ENCODE results near the gene AKAP17A. TPM values are rescaled to one million over a fixed set of nuclear protein-coding genes. Genes with fewer than 3 reads are reported as not detected.
"Not testable (repeated sequence)": the region's sequence is repeated elsewhere in the genome, so short reads cannot be mapped to it uniquely, and the experiment has no call there.

AKAP17A gene
- total RNA-seq, 1 experiment from 2014 or later, result 35.4 TPM

- H3K27me3 ChIP-seq (ENCODE audit: insufficient read depth, low read length); H3K9ac ChIP-seq (ENCODE audit: low read length); intact Hi-C loops (cut with micrococcal nuclease); ATAC-seq; H3K27ac ChIP-seq (ENCODE audit: low read depth, low read length); H3K4me3 ChIP-seq (replicated peaks in 1 of 2; ENCODE audit: low read depth in 1 of 2, low read length in 2 of 2); H3K4me2 ChIP-seq (ENCODE audit: low read length); H3K4me1 ChIP-seq (ENCODE audit: control insufficient read depth in 1 of 2, insufficient read depth in 2 of 2, low read length in 2 of 2); H3K9me3 ChIP-seq (ENCODE audit: control insufficient read depth in 1 of 2, insufficient read depth in 1 of 2, low read depth in 1 of 2, low read length in 2 of 2); H2AFZ ChIP-seq (ENCODE audit: low read depth, low read length, poor library complexity, severe bottlenecking); H3K79me2 ChIP-seq (ENCODE audit: insufficient read depth, low read length); CTCF ChIA-PET; H3K9me2 ChIP-seq (ENCODE audit: insufficient read depth); H3K36me3 ChIP-seq (ENCODE audit: control insufficient read depth in 1 of 2, insufficient read depth in 2 of 2, low read length in 2 of 2); H4K20me1 ChIP-seq (ENCODE audit: insufficient read depth); DNase-seq (ENCODE audit: low read depth, low spot score); POLR2A ChIA-PET; RAD21 ChIA-PET (ENCODE audit: low non-redundant PET in 1 of 2, low total read pairs in 2 of 2, uncharacterized antibody in 2 of 2, unreplicated experiment in 2 of 2); BruUV-seq (replicated peaks): not testable (repeated sequence)
Measured at GRCh38 chrX:1564077-1564476, 27.3 kb upstream of the AKAP17A start.

DNA sequence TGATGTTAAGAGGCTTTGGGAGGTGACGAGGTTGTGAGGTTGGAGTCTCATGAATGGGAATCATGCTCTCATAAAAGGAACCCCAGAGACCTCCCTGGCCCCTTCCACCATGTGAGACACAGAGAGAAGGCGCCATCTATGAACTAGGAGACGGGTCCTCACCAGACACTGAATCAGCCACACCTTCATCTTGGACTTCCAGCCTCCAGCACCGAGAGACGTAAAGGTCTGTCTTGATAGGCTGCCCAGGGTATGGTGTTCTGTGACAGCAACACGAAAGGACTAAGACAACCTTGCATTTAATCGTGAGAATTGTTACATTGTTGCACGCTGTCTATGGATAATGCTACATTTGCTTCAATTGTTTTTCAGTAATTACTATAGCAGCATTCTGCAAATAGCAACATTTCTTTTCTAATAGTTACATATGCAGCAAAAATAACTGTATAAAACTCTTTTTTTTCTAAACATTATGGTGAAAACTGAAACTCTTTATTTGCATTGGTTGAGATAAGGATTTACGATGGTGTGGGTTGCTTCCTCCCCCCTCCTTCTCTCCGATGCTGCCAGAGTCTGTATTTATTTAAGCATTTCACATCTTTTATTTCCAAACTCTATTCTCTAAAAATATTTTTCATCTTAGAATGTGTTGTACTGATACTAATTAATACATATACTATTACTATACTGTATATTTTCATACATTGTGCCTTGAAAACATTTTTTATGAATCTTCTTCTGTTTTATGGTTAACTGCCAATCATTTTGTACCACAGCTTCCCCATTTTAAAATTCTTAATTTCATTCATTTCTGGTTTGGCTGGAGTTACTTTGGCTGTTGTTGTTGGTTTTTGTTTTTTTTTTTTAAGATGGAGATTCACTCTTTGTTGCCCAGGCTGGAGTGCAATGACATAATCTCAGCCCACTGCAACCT, 26.4 kb upstream of the AKAP17A start:
- Histone ChIP-seq H3K9me3 (ENCODE audit: control insufficient read depth in 1 of 2, insufficient read depth in 1 of 2, low read depth in 1 of 2, low read length in 2 of 2) (no peaks in the 10 kb centered on the region), H3K27ac (ENCODE audit: low read depth, low read length) (no peak overlapping the region), H3K9me2 (ENCODE audit: insufficient read depth) (no peaks in the 10 kb centered on the region), H3K4me2 (ENCODE audit: low read length) (no peak overlapping the region), H2AFZ (ENCODE audit: low read depth, low read length, poor library complexity, severe bottlenecking) (no peak overlapping the region), H4K20me1 (ENCODE audit: insufficient read depth) (no peaks in the 10 kb centered on the region), H3K9ac (ENCODE audit: low read length) (no peak overlapping the region), H3K4me3 (replicated peaks in 1 of 2; ENCODE audit: low read depth in 1 of 2, low read length in 2 of 2) (no peak overlapping the region), H3K27me3 (ENCODE audit: insufficient read depth, low read length) (no peaks in the 10 kb centered on the region), H3K79me2 (ENCODE audit: insufficient read depth, low read length) (no peaks in the 10 kb centered on the region), H3K36me3 (ENCODE audit: control insufficient read depth in 1 of 2, insufficient read depth in 2 of 2, low read length in 2 of 2) (no peaks in the 10 kb centered on the region), H3K4me1 (ENCODE audit: control insufficient read depth in 1 of 2, insufficient read depth in 2 of 2, low read length in 2 of 2) (no peaks in the 10 kb centered on the region)
- ChIA-PET RAD21 (ENCODE audit: low non-redundant PET in 1 of 2, low total read pairs in 2 of 2, uncharacterized antibody in 2 of 2, unreplicated experiment in 2 of 2) (no interaction called here), CTCF (no interaction called here), POLR2A (no interaction called here)
- intact Hi-C loops (cut with micrococcal nuclease), result no loop called here
- no peak for ATAC-seq
- DNase-seq (ENCODE audit: low read depth, low spot score), result no peak
- BruUV-seq (replicated peaks), result no TSS peak
- TF ChIP-seq EZH2 (IDR thresholded peaks at IDR 0.05) (no peak), ELF1 (IDR thresholded peaks at IDR 0.05; ENCODE audit: borderline replicate concordance, low read depth) (no peak), CBX3 (IDR thresholded peaks at IDR 0.05; ENCODE audit: low read depth) (no peak), REST (IDR thresholded peaks at IDR 0.05; ENCODE audit: low read depth) (no peak), SRF (IDR thresholded peaks at IDR 0.05; ENCODE audit: low read depth) (no peak), YY1 (IDR thresholded peaks at IDR 0.05; ENCODE audit: extremely low read depth, insufficient replicate concordance, low read depth, low read length) (no peak), ZNF274 (IDR thresholded peaks at IDR 0.05; ENCODE audit: low read depth, low read length) (no peak), ZBTB33 (IDR thresholded peaks at IDR 0.05; ENCODE audit: extremely low read depth, insufficient replicate concordance, low read length) (no peak), JUND (IDR thresholded peaks at IDR 0.05) (no peak), TCF7L2 (IDR thresholded peaks at IDR 0.05; ENCODE audit: borderline replicate concordance, extremely low read depth, insufficient read depth, insufficient read length) (no peak), POLR2AphosphoS5 (IDR thresholded peaks at IDR 0.05; ENCODE audit: low read depth, low read length) (no peak), EZH2phosphoT487 (IDR thresholded peaks at IDR 0.05; ENCODE audit: borderline replicate concordance) (no peak), EGR1 (IDR thresholded peaks at IDR 0.05; ENCODE audit: low read depth) (no peak), RAD21 (IDR thresholded peaks at IDR 0.05; ENCODE audit: low read depth) (no peak)
